A549 treated with RU486 at 1 μM for 4 hours (cell line): Measurements from ENCODE around the gene GPR63. TPM values are rescaled to one million over a fixed set of nuclear protein-coding genes. Genes with fewer than 3 reads are reported as not detected.

Experiments used
- total RNA-seq: library from RNA; stranded (reverse); fragments of 200-300 nt; extraction: Qiagen RNA extraction; gene quantifications from 5 replicates; pipeline ENCODE4 v1.2.3, GENCODE V29; 2022; ENCODE audit warnings: low read depth

Gene GPR63, protein sequence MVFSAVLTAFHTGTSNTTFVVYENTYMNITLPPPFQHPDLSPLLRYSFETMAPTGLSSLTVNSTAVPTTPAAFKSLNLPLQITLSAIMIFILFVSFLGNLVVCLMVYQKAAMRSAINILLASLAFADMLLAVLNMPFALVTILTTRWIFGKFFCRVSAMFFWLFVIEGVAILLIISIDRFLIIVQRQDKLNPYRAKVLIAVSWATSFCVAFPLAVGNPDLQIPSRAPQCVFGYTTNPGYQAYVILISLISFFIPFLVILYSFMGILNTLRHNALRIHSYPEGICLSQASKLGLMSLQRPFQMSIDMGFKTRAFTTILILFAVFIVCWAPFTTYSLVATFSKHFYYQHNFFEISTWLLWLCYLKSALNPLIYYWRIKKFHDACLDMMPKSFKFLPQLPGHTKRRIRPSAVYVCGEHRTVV
- 0.33 to 0.75 TPM (median 0.64 TPM) in 5 replicates for total RNA-seq

DNA sequence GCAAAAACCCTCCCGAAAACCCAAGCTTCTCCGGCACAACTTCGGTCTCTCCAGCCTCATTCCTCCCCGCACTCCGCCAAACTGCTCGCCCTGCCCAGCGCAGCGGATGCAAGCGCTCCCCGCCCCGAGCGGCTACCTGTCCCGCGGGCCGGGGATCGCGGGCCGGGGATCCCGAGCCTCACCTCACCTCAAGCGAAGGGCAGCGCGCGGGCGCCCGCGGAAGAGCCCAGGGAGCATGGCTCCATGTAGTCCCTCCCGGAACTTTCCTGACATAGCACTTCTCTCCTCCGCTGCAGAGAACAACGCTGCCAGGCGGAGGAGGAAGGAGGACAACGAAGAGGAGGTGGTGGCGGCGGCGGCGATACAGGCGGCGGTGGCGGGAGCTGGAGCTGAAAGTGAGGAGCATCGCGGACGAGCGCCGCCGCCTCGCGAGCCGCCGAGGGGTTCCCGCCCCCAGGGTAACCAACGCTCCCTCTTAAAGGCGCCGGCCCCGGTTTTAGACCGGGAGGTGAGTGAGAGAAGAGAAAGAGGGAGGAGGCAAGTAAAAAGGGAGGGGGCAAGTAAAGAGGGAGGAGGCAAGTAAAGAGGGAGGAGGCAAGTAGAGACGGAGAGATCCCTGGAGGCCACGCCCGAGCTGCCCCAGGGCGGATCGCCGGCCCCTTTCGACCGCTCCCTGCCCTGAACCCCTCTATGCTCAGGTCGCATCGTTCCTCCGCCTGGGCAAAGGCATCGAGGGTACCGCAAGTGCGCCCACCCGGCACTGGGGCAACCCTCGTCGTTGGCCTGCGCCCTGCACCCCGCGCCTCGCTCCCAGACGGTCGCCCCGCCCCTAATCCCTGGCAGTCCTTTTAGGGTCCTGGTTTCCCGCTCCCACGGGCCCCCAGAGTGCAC lies at the start of gene GPR63:
Gene GPR63 (minus strand): TSS at position 397 of the 891 bp plus-strand sequence. CDS start 37,746 bp downstream, outside the sequence.

Other genes starting within 250 kb of the GPR63 start
- 31.0 to 56.7 TPM (median 49.4 TPM) in 5 replicates for gene NDUFAF4, start 60.4 kb upstream of the GPR63 start, total RNA-seq
- gene KLHL32, start 87.3 kb upstream of the GPR63 start, total RNA-seq: 0.05 TPM in 1 of 5 replicates, not detected in the others